Cardiac fibroblast (primary cell): ENCODE data around the gene SPNS2.

Experiments
- DNase-seq, 2 donors: peaks; one replicate each; pipeline versions ENCODE4 v3.0.0 to v3.0.0-alpha.2; 2010; ENCODE audit warnings: low read depth in 2 of 2
- H3K4me3 ChIP-seq, 2 donors: replicated peaks in 1 of 2; 1 replicate in 1 of 2; 2 replicates in 1 of 2; pipeline ENCODE4 v1.5.1; 2011; ENCODE audit warnings: low read depth in 2 of 2, low read length in 2 of 2, mild to moderate bottlenecking in 2 of 2, moderate library complexity in 1 of 2
- CTCF ChIP-seq: IDR thresholded peaks from one replicate; pipeline ENCODE4 v1.5.1; 2011; ENCODE audit warnings: low read depth, mild to moderate bottlenecking, low read length, inconsistent platforms

The SPNS2 gene

GRCh38 chr17:4476017-4476416 lies 22.7 kb upstream of the SPNS2 start:
- no peak overlapping the region for H3K4me3 ChIP-seq
- DNase-seq = no peak

GRCh38 chr17:4476511-4477070 lies 22.1 kb upstream of the SPNS2 start:
- no peak for DNase-seq
- no peak for TF ChIP-seq CTCF

More at GRCh38 chr17:4476017-4476416, 22.7 kb upstream of the SPNS2 start:
- no peak for TF ChIP-seq CTCF

GRCh38 chr17:4477255-4477791 lies 21.4 kb upstream of the SPNS2 start:
- H3K4me3 ChIP-seq = no peak overlapping the region
- no peak for TF ChIP-seq CTCF
- no peak for DNase-seq

More at GRCh38 chr17:4476511-4477070, 22.1 kb upstream of the SPNS2 start:
- no peak overlapping the region for H3K4me3 ChIP-seq

GRCh38 chr17:4478318-4478830 lies 20.3 kb upstream of the SPNS2 start:
- no peak for DNase-seq
- H3K4me3 ChIP-seq = no peak overlapping the region
- TF ChIP-seq CTCF = no peak

GRCh38 chr17:4479340-4479981 lies 19.2 kb upstream of the SPNS2 start:
- DNase-seq = no peak
- TF ChIP-seq CTCF = no peak
- no peak overlapping the region for H3K4me3 ChIP-seq

- no peak for TF ChIP-seq CTCF
- DNase-seq = no peak
- H3K4me3 ChIP-seq = no peak overlapping the region
These were observed 18.5 kb upstream of the SPNS2 start for GRCh38 chr17:4479982-4480751.
